HG03066 (cell line): ENCODE results near the gene IL22RA2.

ENCODE experiments used
- ATAC-seq: cut with Tn5 transposase; IDR thresholded peaks from one replicate; pipeline ENCODE4 v1.9.1; 2021; ENCODE audit warnings: low read depth; ENCODE audit not compliant: unreplicated experiment

IL22RA2 gene

DNA sequence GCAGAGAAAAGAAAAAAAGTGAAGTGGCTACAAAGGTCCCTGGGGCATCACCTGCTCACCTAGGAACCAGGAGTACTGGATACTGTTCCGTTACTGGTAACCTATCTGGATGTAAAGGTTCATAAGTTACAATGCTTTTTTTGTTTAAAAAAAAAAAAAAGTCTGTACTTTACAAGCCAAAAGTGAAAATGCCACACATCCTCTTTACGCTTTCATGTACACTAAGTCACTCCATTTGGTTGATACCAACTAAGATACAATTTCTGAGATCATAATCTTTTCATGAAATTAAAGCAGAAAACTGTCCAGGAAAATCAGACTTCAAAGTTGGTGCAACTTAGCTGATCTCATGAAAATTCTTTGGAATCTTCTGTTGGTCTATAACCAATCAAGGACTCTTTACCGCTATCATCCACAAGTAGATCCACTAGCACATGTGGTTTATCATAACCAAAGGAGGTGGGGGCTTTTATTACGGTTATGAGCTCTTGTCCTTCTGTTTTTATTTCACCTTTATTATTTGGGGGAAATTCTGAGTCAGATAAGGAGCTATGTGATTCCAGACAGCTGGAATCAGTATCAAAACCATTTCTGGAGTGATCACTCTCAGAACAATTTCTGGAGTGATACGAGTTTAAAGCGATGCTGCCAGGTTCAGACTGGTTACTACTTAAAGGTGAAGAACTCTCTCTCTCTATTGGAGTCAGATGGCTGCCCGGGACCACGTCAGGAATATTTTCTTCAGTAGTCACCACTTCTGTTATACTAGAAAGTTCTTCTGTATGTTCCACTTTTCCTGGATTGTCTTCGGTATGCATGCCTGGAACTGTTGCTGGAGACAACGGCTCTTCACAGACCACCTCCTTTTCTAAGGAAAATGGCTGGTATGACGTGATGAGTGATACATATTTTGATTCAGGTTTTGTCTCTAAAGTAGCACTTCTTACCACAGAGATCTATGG, 24.5 kb upstream of the IL22RA2 start:
- no peak for ATAC-seq

- no peak for ATAC-seq
Measured at GRCh38 chr6:137193256-137194070, 20.0 kb upstream of the IL22RA2 start.

DNA sequence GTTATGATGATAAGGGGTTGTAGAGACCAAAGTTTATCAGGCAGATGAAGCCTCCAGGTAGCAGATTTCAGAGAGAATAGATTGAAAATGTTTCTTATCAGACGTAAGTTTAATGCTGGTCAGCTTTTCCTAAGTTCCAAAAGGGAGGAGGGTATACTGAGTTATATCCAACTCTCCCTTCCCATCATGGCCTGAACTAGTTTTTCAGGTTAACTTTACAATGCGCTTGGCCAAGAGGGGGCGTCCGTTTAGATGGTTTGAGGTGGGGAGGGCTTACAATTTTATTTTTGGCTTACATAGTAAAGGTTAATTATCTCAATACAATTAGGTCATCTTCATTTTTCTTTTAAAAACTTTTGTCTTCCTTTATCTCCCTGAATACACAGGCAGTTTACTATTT, 19.4 kb upstream of the IL22RA2 start:
- no peak for ATAC-seq

- ATAC-seq = no peak
Measured at GRCh38 chr6:137191670-137192069, 18.2 kb upstream of the IL22RA2 start.

DNA sequence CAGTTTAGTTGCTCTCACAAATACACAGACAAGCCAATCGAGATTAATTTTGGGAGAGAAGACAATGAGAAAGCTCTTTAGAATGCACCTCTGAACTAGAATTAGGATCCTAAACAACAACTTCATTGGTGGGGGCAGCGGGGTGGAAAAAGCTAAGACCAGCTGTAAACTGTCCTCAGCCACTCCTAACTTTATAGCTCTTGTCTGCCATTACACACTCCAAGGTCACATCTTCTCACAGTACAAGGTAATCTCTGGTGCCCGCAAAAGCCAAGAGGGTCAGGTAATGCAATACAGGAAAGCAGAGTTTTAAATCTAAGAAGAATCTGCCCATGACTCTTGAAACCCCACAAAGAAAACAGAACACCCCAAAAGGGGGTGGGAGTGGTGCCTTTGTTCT, 17.8 kb upstream of the IL22RA2 start:
- ATAC-seq = no peak

DNA sequence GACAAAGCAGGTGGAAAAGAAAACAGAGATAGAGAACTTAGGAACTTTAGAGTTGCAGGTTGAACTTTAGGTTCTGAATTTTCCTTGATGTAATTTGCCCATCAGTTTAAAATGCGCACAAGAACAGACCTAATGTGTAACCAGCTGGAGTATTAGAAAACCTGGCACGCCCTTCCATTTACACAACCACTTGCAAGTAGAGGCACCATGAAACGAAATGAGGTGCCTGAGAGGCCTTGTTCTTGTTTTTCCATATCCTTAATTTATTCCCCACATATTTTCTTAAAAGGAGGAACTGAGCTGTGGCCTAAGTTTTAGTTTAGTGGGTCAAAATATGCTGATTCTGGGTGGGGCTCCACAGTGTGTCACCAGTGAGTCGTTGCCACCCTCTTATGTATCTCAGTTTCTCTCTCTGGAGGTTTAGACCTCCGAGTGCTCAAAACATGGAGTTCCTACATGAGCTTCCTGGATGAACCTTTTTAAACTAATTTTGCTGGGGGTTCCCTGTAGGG, 17.2 kb upstream of the IL22RA2 start:
- ATAC-seq = no peak

DNA sequence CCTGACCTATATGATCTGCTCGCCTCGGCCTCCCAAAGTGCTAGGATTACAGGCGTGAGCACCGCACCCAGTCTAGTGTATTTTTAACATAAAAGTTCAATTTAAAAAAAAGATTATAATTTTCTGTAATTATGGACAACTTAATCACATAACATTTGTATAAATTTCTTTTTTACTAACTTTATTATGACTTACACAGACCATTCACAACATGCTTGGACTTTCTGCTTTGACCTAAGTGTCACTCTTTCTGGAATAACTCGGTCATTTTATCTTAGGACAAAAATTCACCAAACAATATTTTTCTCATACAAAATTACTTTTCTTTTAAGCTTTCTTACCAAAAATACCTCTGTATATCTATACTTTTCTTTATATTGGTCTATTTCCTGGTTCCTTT, 15.4 kb upstream of the IL22RA2 start:
- ATAC-seq = no peak

GRCh38 chr6:137185290-137185689, 11.8 kb upstream of the IL22RA2 start:
- ATAC-seq = no peak

DNA sequence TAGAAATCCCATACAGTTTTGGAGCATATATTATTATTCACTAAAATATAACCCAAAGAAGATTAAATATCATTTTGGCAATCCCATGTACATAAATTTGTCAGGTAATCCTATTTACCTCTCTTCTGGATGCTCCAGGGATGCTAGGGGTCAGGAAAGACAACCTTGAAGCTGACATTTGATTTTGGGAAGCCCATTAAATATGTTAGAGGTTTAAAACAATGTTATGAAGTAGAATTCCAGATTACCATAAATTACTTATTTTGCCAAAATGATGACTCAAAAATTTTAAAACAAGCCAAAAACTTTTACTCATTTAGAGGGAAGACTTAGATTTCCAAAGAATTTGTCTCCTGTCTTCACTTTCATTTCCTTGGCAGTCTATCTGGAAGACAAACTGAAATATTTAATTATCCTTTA, 9.2 kb upstream of the IL22RA2 start:
- ATAC-seq = no peak

GRCh38 chr6:137181891-137182653, 8.6 kb upstream of the IL22RA2 start:
- ATAC-seq = no peak

GRCh38 chr6:137177611-137178010, 4.2 kb upstream of the IL22RA2 start:
- ATAC-seq = no peak

DNA sequence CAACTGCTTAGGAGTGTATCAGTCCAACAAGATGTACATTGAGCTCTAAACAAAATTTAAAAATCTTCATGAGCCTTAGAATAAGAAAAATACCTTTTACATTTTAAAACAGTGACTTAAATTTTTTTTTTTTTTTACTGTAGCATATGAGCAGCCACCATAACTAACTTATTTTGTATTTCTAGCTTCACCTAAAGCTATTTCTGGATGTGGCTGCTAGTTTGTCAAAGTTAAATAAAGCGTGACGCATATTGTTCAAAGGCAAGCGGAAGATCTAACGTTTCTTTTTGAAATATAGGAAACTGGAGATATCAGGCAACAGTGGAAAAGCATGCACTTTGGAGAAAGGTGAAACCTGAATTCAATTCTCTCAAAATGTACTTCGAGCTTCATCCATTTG, 3.3 kb upstream of the IL22RA2 start:
- ATAC-seq = no peak

DNA sequence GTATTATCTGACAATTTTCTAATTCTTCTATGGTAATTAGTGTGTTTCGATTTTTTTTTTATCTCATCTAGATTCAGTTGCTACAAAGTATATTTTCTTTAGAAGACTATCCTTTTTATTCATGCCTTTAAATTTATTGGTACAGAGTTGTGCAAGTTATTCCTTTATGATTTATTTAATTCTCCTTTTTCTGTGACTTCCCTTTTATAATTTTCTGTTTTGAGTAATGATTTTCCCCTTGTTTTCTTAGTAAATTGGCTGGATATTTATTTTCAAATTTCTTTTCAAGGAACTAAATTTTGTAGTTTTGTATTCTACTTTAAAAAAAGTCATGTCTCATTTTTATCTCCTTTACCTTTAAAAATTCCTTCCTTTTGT, 2.4 kb upstream of the IL22RA2 start:
- no peak for ATAC-seq

GRCh38 chr6:137175157-137175867, 1.9 kb upstream of the IL22RA2 start:
- ATAC-seq = no peak

DNA sequence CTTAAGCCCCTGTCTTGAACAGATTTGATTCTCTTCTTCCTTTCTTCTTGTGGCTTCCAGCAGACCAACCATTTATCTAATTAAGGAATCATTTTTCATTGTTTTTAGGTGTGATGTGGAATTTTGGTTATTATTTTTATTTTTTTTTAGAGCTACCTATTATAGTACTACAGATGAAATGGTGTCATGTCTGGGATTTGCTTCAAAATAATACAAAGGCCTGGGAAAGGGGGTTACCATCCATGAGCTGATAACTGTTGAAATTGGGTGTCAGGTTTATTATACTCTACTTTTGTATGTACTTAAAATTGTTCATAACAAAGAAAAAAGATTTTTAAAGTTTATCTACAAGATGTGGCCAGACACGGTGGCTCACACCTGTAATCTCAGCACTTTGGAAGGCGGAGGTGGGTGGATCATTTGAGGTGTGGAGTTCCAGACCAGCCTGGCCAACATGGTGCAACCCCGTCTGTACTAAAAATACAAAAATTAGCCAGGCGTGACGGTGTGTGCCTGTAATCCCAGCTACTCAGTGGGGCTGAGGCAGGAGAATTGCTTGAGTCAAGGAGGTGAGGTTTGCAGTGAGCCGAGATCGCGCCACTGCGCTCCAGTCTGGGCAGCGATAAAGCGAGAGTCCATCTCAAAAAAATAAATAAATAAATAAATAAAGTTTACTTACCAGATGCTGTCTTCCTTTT, 561 bp downstream of the IL22RA2 start:
- no peak for ATAC-seq

GRCh38 chr6:137171824-137172733, 1.4 kb downstream of the IL22RA2 start:
- no peak for ATAC-seq

DNA sequence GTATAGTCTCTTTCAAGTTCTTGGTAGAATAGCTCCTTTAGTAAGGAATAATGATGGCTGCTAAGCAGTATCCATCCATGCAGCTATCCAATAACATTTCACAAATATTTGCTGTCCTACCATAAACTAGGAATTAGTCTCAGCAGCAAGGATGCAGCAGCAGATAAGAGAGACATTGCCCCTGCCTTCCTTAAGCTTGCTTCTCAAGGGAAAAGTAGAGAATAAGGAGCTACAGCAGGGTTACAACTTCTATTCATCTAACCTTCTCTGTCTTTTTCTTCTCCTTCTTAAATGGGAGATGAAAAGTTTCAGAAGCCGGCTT, 2.4 kb downstream of the IL22RA2 start:
- no peak for ATAC-seq

GRCh38 chr6:137170266-137171052, 3.0 kb downstream of the IL22RA2 start:
- ATAC-seq = no peak
